ENCODE results near the gene GPRIN2.
"Not testable (repeated sequence)": the region's sequence is repeated elsewhere in the genome, so short reads cannot be mapped to it uniquely, and the experiment has no call there.

Gene GPRIN2

DNA sequence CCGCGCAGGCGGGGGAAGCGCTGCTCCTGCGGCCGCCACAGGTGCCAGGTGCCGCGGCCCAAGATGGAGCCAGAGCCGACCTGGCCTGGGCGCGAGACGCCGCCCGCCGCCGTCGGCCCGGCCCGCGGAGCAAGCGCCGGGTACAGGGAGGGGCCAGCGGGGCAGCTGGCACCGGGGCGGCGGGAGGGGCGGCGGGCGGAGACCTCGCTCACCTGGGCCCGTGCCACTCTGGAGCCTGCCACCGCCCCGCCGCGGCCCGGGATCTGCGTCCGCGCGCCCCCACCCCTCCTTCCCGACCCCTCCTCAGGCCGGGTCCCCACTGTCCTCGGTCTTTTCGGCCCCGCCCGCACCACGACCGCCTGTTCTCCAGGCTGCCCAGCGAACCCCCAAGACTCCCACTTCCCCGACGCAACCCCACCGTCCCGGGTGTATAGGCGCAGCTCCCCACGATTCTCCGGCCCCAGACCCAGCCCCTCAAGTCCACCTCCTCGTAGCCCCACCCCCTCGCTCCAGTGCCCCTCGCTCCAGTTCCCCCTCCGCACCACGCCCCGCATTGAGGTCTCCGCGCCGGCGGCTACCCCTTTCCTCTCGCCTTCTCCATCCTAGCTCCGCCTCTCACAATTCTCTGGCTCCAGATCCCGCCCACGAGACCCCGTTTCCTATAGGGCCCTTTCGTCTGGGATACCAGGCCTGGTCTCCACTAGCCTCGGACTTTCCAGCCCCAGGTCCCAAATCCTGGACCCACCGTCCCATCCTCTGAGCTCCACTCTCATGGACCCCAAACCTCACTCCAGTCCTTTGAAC lies at the start of gene GPRIN2:
Gene GPRIN2 (minus strand): TSS at position 144 of the 804 bp plus-strand sequence. CDS start 5,922 bp downstream, outside the sequence.
- no peak within 1 kb of the TSS for H3K4me3 ChIP-seq (ENCODE audit: control insufficient read depth, low read depth, low read length)
- TF ChIP-seq, protein P1, sequence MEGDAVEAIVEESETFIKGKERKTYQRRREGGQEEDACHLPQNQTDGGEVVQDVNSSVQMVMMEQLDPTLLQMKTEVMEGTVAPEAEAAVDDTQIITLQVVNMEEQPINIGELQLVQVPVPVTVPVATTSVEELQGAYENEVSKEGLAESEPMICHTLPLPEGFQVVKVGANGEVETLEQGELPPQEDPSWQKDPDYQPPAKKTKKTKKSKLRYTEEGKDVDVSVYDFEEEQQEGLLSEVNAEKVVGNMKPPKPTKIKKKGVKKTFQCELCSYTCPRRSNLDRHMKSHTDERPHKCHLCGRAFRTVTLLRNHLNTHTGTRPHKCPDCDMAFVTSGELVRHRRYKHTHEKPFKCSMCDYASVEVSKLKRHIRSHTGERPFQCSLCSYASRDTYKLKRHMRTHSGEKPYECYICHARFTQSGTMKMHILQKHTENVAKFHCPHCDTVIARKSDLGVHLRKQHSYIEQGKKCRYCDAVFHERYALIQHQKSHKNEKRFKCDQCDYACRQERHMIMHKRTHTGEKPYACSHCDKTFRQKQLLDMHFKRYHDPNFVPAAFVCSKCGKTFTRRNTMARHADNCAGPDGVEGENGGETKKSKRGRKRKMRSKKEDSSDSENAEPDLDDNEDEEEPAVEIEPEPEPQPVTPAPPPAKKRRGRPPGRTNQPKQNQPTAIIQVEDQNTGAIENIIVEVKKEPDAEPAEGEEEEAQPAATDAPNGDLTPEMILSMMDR (conservative IDR thresholded peaks at IDR 0.05; ENCODE audit: control insufficient read depth, insufficient read depth, low read depth, low read length), result no peak
- no peak for DNase-seq (ENCODE audit: low read depth)

DNA sequence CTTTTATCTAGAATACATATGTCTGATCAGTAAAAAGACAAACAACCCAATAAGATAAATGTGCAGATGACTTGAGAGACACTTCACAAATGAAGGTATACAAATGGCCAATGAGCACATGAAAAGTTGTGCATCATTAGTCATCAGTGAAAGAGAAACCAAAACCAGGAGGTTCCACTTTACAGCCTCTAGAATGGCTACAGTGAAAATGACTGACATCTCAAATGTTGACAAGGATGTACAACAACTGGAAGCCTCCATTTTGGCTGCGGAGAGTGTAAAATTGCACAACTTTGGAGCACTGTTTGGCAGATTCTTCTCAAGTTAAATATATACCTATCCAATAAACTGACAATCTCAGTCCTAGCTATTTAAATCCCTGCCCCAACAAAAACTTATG lies 44.1 kb upstream of the GPRIN2 start:
- H3K4me3 ChIP-seq (ENCODE audit: control insufficient read depth, low read depth, low read length); DNase-seq (ENCODE audit: low read depth): not testable (repeated sequence)

DNA sequence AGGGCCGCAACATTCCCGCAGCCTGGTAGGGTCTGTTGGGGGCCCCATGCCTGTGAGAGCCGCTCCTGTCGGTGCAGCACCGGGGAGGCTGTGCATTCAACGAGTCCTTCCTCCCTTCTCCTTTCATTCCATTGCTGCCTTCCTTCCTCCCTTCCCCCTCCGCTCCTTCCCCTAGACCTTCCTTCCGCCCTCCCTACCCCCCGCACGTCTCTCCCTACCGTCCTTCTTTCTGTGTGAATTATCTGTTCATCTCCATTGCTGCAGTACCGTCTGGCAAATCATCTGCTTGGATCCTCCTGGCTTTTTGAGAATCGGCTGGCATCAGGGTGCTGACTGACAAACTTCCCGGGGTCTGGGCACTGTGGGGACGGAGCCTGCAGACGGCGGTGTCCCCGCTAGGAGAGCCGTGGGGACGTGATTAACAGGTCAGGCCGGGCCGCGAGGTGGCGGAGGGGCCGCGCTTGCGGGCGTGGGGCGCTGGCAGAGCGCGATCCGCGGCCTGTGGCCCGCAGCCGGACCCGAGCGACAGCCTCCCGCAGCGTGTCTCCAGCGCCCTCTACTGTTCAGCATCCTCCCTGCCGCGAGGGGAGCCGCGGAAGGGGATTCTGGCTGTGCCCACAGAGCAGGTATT lies 41.3 kb upstream of the GPRIN2 start:
- H3K4me3 ChIP-seq (ENCODE audit: control insufficient read depth, low read depth, low read length), result peak overlapping the region; percentile 23
- DNase-seq (ENCODE audit: low read depth), result not testable (repeated sequence)

DNA sequence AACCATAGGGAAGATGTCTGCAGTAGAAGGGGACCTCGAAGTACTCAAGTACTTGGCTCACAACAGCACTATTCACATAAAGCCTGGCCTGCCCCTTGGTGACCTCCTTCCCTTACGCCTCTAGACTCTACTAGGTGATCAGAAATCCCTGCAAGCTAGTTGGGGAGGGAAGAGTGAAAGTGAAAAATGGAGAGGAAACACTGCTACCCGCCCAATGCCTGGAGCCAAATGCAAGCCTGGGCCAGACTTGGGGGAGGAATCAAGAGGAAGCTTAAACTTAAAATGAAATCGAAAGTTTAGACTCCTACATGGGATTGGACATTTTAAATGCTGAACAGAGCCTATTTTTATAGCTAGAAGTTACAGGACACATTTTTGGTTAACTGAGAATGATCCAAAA lies 40.1 kb upstream of the GPRIN2 start:
- not testable (repeated sequence) for H3K4me3 ChIP-seq (ENCODE audit: control insufficient read depth, low read depth, low read length); DNase-seq (ENCODE audit: low read depth)

DNA sequence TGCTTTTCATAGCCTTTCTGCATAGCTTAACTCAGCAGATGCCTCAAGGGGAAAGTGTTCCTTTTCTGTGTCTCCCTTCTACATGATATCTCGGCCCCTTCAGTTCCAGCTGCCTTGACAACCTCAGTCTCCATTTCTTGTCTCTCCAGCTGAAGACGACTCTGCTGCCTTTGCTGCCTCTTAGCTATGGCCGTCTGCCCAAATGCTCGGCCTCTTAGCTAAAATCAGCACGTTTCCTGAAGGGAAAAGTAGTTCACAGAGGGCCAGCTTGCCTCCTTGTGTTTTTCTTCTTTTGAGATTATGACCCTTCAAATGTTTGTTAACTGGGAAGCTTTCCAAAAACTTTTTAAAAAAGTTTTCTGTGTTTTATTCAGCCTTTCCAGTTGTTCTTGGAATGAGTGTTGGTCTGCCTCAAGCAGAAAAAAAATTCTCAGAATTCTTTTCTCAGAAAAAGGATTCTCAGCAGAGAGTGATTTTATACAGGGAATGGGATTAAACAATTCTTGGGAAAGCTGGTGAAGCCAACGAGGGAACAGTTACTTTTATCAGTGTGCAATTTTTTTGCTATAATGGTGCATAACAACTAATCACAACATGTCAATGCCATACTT lies 38.1 kb upstream of the GPRIN2 start:
- not testable (repeated sequence) for DNase-seq (ENCODE audit: low read depth)

DNA sequence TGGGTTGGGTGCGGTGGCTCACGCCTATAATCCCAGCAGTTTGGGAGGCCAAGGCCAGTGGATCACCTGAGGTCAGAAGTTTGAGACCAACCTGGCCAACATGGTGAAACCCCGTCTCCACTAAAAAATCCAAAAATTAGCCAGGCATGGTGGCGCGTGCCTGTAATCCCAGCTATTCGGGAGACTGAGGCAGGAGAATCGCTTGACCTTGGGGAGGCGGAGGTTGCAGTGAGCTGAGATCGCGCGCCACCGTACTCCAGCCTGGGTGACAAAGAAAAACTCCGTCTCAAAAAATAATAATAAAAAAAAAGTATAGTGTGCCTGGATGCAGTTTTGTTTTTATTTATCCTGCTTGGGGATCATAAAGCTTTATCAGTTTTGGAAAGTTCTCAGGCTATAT lies 36.8 kb upstream of the GPRIN2 start:
- DNase-seq (ENCODE audit: low read depth); H3K4me3 ChIP-seq (ENCODE audit: control insufficient read depth, low read depth, low read length): not testable (repeated sequence)

More for the DNA sequence above, 38.1 kb upstream of the GPRIN2 start:
- not testable (repeated sequence) for H3K4me3 ChIP-seq (ENCODE audit: control insufficient read depth, low read depth, low read length)

DNA sequence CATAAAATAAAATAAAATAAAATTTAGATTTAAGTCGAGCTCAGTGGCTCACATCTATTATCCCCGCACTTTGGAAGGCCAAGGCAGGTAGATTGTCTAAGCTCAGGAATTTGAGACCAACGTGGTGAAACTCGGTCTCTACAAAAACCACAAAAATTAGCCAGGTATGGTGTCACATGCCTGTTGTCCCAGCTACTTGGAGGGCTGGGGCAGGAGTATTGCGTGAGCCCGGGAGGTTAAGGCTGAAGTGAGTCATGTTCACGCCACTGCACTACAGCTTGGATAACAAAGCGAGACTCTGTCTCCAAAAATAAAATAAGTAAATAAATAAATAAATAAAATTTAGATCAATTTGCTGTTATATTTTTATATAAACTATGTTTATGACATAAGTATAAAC lies 34.6 kb upstream of the GPRIN2 start:
- DNase-seq (ENCODE audit: low read depth); H3K4me3 ChIP-seq (ENCODE audit: control insufficient read depth, low read depth, low read length): not testable (repeated sequence)

DNA sequence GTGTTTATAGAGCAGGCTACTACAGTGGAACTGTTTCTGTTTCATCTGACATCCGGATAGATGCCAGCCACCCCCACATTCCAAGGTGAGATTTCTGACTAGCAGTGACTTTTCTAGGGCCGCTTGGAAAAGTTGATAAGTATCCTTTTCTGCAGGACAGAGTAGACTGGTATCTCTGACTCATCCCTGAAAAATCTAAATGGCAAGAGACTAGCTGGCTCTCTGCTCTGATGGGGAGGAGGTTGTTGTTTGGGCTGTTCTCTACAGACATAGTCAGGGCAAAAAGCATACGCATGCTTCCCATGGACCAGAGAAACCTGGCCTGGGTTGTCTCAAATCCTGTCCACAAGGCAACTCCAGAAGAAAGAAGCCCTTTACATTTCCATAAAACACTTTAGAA lies 33.1 kb upstream of the GPRIN2 start:
- H3K4me3 ChIP-seq (ENCODE audit: control insufficient read depth, low read depth, low read length); DNase-seq (ENCODE audit: low read depth): not testable (repeated sequence)

DNA sequence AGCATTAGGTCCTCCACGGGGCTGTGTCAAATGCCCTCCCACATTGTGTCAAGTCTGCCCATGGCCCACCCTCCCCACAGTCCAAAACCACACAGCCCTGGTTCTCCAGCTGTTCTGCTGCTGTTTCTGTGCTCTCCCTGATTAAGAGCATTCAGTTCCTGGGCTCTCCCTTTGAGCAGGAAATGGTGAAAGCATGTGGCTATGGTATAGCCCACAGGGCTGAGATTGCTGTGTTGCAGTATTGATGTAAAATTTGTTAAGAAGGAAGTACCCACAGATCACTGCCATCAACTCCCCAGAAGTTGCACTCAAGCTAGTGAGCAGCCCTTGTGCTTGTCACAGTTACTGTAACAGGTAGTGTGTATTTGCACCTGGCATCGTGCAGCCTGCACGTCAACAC lies 31.8 kb upstream of the GPRIN2 start:
- DNase-seq (ENCODE audit: low read depth); H3K4me3 ChIP-seq (ENCODE audit: control insufficient read depth, low read depth, low read length): not testable (repeated sequence)

DNA sequence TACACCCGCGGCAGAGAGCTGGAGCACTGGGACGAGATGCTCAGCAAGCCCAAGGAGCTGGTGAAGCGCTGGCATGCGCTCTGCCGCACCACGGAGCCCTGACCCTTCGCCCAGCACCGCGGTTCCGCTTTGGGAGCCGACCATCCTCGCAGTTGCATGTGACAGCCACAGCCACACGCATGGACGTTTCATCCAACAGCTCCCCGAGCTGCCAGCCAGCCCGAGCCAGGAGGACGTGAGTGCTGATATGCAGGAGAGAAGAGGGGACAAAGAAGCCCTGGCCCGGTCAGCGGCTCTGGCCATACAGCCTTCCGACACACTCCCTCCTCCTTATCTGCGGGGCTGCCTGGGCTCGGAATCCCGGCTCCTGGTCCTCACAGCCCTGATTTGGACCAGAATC lies 31.1 kb upstream of the GPRIN2 start:
- not testable (repeated sequence) for DNase-seq (ENCODE audit: low read depth); H3K4me3 ChIP-seq (ENCODE audit: control insufficient read depth, low read depth, low read length)

DNA sequence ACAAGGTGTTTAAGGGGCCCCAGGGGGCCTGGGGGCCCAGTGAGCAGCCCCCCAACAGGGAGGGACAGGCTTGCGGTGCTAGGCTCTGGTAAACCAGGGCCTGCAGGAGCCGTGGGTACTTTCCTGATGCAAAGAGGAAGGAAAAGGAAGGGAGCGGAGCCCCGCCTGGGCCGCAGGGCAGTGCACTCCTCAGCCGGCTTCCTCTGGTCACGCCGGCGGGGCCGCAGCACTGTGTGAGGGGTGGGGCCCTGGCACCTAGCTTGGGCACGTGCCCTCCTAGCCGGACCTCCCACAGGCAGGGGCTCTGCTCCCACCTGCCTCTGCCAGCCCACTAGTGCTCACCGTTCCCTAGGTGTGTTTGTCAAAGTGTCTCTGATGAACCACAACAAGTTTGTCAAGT lies 28.8 kb upstream of the GPRIN2 start:
- not testable (repeated sequence) for H3K4me3 ChIP-seq (ENCODE audit: control insufficient read depth, low read depth, low read length); DNase-seq (ENCODE audit: low read depth)

DNA sequence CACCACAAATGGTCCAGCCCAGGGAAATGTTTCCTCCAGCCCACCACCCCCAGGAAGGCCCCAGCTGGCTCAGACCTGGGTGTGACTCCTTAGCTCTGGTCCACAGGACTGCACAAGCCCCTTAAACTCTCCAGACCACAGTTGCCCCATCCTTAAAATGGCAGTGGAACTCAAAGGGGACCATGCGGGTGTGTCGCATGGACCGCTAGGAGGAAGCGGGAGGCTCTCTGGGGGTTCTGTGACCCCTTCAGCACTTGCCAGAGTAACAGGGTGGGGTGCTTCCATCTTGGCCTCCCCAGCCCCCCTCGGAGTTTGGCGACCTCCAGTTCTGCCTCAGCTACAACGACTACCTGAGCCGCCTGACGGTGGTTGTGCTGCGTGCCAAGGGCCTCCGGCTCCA lies 27.7 kb upstream of the GPRIN2 start:
- H3K4me3 ChIP-seq (ENCODE audit: control insufficient read depth, low read depth, low read length); DNase-seq (ENCODE audit: low read depth): not testable (repeated sequence)

DNA sequence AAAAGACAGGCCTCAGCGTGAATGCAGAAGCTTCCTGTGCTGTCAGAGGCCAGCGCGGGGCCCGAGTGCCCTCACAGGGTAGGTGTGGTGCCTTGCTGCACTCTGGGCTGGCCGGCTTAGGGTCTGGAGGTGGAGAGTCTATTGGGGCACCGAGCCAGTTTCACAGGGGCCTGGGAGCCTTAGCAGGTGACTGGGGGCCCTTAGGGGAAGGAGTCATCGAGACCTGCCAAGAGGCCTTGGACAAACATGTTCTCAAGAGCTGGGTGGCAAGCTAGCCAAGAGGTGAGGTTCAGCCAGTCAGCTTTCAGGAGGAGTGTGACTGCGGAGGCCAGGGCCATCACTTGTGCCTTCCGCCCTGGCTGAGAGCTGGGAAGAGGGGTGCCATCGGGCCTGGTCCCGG lies 26.1 kb upstream of the GPRIN2 start:
- H3K4me3 ChIP-seq (ENCODE audit: control insufficient read depth, low read depth, low read length); DNase-seq (ENCODE audit: low read depth): not testable (repeated sequence)

DNA sequence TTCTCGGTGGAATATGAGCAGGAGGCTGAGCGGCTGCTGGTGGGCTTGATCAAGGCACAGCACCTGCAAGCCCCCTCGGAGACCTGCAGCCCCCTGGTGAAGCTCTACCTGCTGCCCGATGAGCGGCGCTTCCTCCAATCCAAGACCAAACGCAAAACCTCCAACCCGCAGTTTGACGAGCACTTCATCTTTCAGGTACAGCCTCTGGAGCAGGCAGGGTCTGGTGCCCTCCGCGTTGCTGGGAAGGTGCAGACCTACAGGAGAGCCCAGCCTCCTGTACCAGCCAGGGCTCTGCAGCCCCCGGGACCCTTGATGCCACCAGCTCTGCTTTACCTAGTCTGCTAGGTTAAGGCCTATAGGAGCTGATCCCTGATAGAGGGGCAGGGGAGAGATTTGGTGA lies 25.5 kb upstream of the GPRIN2 start:
- not testable (repeated sequence) for H3K4me3 ChIP-seq (ENCODE audit: control insufficient read depth, low read depth, low read length); DNase-seq (ENCODE audit: low read depth)

DNA sequence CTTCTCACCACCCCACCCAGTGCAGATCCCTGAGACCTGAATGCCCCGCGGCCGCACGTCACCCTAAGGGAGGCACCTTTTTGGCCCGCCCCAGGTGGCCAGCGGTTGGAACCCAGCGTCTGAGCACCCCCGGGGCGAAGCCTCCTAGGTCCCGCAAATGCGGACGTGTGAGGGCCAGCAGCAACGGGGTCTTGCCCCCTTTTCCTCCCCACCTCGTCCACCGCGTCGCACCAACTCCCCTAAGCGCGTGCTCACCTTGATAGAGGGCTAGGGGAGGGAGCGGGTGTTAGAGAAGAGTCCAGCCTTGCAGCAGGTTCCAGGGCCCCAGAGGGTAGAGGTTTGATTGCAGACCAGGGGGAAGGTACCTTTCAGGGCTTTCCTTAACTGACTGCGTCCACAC lies 22.9 kb upstream of the GPRIN2 start:
- not testable (repeated sequence) for H3K4me3 ChIP-seq (ENCODE audit: control insufficient read depth, low read depth, low read length); DNase-seq (ENCODE audit: low read depth)

DNA sequence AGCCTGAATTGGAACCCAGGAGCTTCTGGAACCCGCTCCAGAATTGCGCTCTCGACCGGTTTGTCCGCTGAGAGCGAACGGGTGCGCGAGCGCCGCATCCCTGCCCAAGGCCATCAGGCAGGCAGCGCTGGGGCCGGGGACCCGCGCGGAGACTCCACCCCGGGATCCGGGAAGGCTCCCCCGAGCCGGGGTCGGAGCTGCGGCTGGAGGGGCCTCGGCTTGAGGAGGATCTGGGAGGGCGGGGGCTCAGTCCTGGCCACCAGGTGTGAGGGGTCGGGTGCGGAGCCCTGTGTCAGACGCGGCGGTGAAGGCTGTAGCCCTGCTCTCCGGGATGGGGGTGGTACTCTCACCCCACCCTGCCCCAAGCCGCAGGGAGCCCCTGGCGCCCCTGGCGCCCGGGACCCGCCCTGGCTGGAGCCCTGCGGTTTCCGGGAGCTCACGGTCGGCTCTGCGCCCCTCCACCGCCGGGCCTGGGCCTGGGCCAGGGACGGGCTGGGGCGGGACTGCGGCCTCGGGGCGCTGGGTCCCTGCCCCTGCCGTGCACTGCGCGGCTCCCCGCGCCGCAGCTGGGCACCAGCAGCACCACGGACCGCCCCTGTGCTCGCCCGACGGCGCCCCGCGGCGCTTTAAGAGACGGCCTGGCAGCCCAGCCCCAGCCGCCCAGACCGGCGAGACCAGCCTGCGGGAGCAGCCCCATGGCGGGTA lies 22.2 kb upstream of the GPRIN2 start, which contains the start of gene SYT15:
Gene SYT15 (plus strand): TSS at position 655 of the 705 bp plus-strand sequence. CDS start 41 bp downstream, at position 696.
- H3K4me3 ChIP-seq (ENCODE audit: control insufficient read depth, low read depth, low read length); DNase-seq (ENCODE audit: low read depth): not testable (repeated sequence)
